Measurements from ENCODE around the gene MUC13. TPM values are rescaled to one million over a fixed set of nuclear protein-coding genes. Genes with fewer than 3 reads are reported as not detected.

The MUC13 gene
- total and polyA plus RNA-seq, 9 of the 15 experiments (the other 6 are each of a cell fraction or from before 2014, with no cell fraction given), result 0.09 TPM; not detected in 8

DNA sequence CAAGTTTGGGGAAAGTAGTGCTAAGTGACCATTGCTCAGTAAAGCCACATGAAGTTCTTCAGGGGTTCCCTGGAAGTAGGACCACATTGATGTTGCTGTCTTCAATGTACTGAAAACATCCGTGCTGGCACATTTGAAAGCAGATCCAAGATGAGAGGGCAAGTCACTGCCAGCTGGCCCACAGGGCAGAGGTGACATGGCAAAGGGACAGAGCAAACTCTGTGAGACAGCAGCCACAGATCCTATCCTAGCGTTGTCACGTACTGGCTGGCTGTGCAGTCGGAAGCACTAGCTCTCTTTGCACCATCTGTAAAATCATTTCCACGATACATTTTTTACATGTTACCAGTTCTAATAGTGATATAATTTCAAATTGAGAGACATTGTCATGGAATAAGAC lies 13.8 kb downstream of the MUC13 start:
- Histone ChIP-seq H3K4me3 (no peak overlapping the region), H3K9me3 (replicated peaks; ENCODE audit: control insufficient read depth, insufficient read depth, low read depth, low read length) (no peaks in the 10 kb centered on the region), H3K4me2 (ENCODE audit: insufficient read depth, low read length) (no peak overlapping the region), H3K9ac (ENCODE audit: insufficient read depth in 1 of 2, low read depth in 2 of 2, low read length in 2 of 2) (no peak overlapping the region), H4K20me1 (replicated peaks; ENCODE audit: control insufficient read depth, insufficient read depth, low read length) (no peaks in the 10 kb centered on the region; the same call in 1 of the 2 replicates), H3K4me1 (replicated peaks in 1 of 2; ENCODE audit: control insufficient read depth in 2 of 2, insufficient read depth in 2 of 2, low read length in 2 of 2) (no peaks in the 10 kb centered on the region), H2AFZ (ENCODE audit: low read depth, low read length) (no peak overlapping the region), H3K27me3 (ENCODE audit: control insufficient read depth in 2 of 2, insufficient read depth in 2 of 2, low read length in 2 of 2) (peaks cover 2 to 9% of the 10 kb centered on the region in 2 experiments; a peak in 3 of 5 replicates), H3K36me3 (ENCODE audit: control insufficient read depth, insufficient read depth, low read length) (no peaks in the 10 kb centered on the region), H3K79me2 (ENCODE audit: control insufficient read depth, insufficient read depth, low read length) (no peaks in the 10 kb centered on the region), H3K27ac (ENCODE audit: extremely low read depth, low read depth, low read length) (no peak overlapping the region), H3K9me1 (ENCODE audit: control insufficient read depth, insufficient read depth, low read length) (no peaks in the 10 kb centered on the region)
- in situ Hi-C loops (cut with MboI) (loop anchor here (10.0 kb wide), 1 partner anchor 664 kb away; no protein-coding TSS in a partner anchor), intact Hi-C loops (cut with micrococcal nuclease) (no loop called here)
- POLR2A ChIA-PET, result interaction anchor here (0.6 kb wide), 1 partner anchor 31 kb away, joined by 3 read pairs; no protein-coding TSS in a partner anchor
- TF ChIP-seq PURB (CRISPR knock-in tag; IDR thresholded peaks at IDR 0.05; ENCODE audit: low read depth) (no peak), SOX6 (IDR thresholded peaks at IDR 0.05) (no peak), ADNP (tag; IDR thresholded peaks at IDR 0.05) (no peak), ZNF3 (CRISPR knock-in tag; IDR thresholded peaks at IDR 0.05) (no peak), HDAC3 (IDR thresholded peaks at IDR 0.05; ENCODE audit: borderline replicate concordance, partially characterized antibody) (no peak), HMG20A (CRISPR knock-in tag; conservative IDR thresholded peaks at IDR 0.05) (no peak), KLF1 (tag; IDR thresholded peaks at IDR 0.05) (no peak), RHOXF2B (CRISPR knock-in tag; conservative IDR thresholded peaks at IDR 0.05) (no peak), CHD2 (IDR thresholded peaks at IDR 0.05; ENCODE audit: low read depth, low read length) (no peak), CHAMP1 (IDR thresholded peaks at IDR 0.05) (no peak), RBM25 (IDR thresholded peaks at IDR 0.05; ENCODE audit: low read depth, low read length, severe bottlenecking) (no peak), MEF2A (IDR thresholded peaks at IDR 0.05; ENCODE audit: control insufficient read depth, low read depth, low read length) (no peak), ESRRB (CRISPR knock-in tag; IDR thresholded peaks at IDR 0.05; ENCODE audit: borderline replicate concordance) (no peak), HCFC1 (IDR thresholded peaks at IDR 0.05; ENCODE audit: low read depth, low read length) (no peak), ZNF785 (CRISPR knock-in tag; IDR thresholded peaks at IDR 0.05) (no peak), SNRNP70 (optimal IDR thresholded peaks at IDR 0.05; ENCODE audit: low read depth, low read length) (no peak), EZH2 (IDR thresholded peaks at IDR 0.05; ENCODE audit: borderline replicate concordance, low read depth, low read length) (no peak), MAFK (IDR thresholded peaks at IDR 0.05; ENCODE audit: low read length) (no peak)
- TF ChIP-seq, protein P1, sequence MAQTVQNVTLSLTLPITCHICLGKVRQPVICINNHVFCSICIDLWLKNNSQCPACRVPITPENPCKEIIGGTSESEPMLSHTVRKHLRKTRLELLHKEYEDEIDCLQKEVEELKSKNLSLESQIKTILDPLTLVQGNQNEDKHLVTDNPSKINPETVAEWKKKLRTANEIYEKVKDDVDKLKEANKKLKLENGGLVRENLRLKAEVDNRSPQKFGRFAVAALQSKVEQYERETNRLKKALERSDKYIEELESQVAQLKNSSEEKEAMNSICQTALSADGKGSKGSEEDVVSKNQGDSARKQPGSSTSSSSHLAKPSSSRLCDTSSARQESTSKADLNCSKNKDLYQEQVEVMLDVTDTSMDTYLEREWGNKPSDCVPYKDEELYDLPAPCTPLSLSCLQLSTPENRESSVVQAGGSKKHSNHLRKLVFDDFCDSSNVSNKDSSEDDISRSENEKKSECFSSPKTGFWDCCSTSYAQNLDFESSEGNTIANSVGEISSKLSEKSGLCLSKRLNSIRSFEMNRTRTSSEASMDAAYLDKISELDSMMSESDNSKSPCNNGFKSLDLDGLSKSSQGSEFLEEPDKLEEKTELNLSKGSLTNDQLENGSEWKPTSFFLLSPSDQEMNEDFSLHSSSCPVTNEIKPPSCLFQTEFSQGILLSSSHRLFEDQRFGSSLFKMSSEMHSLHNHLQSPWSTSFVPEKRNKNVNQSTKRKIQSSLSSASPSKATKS (CRISPR knock-in tag; IDR thresholded peaks at IDR 0.05), result no peak
- CTCF ChIA-PET (ENCODE audit: low intra/inter-chr PET ratio), result no interaction called here
- DNase-seq (ENCODE audit: extremely low read depth in 1 of 4, low spot score in 3 of 4) (no peak), FAIRE-seq (no peak), ATAC-seq (no peak)
- BruUV-seq (replicated peaks), result no TSS peak
- 6% methylated on average over 5 of the region's 5 CpGs for WGBS (ENCODE audit: insufficient coverage, low coverage, missing lambda C conversion rate)

Measured in K562 (cell line).